Erythroblast (primary cell): ENCODE measurements around the gene CCDC92.

Source experiments
- GATA1 ChIP-seq: IDR thresholded peaks from 2 replicates; pipeline ENCODE4 v1.6.1; 2011; ENCODE audit warnings: low read depth, mild to moderate bottlenecking, control low read depth, low read length, moderate library complexity
- POLR2A ChIP-seq: IDR thresholded peaks from 2 replicates; pipeline ENCODE4 v1.6.1; 2011; ENCODE audit warnings: mild to moderate bottlenecking, low read length

GRCh38 chr12:123903301-123904065 is 69.1 kb downstream of the CCDC92 start:
- TF ChIP-seq POLR2A: no peak
- no peak for TF ChIP-seq GATA1
